GM04504 (cell line): ENCODE measurements around the gene ADARB2.
"Not testable (repeated sequence)": the region's sequence is repeated elsewhere in the genome, so short reads cannot be mapped to it uniquely, and the experiment has no call there.

Experiments used
- DNase-seq: peaks from one replicate; pipeline ENCODE4 v3.0.0-alpha.2; 2012; ENCODE audit warnings: low read depth

The ADARB2 gene

DNA sequence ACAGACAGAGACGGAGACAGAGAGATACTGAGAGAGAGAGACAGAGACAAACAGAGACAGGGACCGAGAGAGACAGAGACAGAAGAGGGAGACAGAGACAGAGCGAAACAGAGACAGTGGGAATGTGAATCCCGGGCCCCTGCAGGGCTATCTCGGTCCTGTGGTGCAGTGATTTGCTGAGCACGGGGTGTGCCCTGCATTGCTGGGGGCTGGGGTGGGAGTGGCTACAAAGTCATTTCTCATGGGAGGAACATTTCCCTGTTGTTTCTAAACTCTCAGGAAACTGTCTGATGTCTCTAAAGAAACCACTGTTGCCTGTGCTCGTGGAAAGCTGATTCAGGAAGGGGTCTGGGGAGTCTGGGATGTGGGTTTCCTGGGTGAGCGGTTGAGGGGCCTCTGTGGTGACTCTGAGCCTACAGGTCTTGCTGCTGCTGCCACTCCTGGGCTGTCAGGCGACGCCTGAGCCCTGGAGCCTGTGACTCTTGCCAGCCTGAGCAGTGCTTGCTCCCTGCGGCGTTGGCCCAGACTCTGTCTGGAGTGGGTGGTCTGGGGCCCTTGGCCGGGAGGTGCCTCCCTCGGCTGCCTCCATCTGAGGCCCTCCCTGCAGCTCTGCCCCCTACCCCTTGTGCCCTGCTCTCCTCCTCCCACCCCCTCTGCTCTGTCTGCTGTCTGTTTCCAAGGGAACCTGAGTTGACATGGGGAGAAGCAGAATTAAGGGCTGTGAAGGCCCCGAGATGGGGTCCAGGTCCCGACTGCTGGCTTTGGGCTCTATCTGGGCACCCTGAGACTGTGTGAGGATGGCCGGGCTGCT, 389.2 kb downstream of the ADARB2 start:
- DNase-seq: no peak

DNA sequence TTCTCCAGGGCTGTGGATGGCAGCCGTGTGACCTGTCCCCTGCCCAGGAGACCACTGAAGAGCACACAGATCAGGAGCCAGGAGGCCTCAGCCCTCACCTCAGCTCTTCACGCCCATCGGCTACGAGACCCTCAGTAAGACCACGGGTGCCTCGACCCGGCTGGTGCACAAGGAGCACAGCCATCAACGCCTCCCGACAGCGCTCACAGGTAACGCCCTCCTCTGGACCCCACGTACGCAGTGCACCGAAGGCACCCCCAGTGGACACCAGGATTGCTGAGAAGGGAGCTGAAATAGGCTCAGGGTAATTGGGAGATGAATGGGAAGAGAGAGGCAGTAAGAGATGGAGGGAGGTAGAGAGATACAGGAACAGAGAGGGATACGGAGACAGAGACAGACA, 389.8 kb downstream of the ADARB2 start:
- DNase-seq: no peak

DNA sequence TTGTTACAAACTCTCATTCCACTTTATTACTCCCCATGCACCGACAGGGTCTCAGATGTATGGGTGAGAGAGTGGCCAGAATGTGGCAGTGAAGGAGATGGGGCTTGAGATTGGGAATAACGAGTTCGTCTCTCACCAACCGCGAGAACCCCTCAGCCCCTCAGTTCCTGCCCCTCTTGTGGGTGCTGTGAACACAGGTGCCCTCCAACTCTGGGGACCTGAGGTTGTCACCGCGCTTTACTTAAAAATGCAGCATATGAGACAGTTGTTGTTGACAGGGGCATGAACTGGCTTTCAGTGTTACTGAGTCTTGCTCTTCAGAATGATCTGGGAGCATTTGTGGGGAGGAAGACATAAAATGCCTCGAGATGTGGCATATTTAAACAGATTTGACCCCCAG, 391.1 kb downstream of the ADARB2 start:
- DNase-seq: no peak

DNA sequence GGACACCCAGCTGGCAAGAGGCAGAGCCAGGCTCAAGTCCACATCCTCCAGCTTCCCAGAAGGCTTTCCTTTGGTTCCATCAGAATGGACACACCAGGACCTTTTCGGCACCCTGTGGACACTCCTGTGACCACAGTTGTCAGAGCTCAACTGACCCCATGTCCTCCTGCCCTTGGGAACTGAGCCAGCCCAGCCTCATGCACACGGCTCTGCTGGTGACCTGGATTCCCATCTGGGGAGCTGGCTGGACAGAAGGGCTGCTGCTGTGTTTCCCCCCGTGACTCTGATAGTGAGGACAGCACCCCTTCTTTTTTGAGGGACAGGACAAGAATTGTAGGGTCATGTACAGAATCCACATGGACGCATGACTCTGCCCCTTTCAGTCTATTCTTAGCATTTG, 392.0 kb downstream of the ADARB2 start:
- DNase-seq: no peak

- no peak for DNase-seq
These were observed 392.5 kb downstream of the ADARB2 start for GRCh38 chr10:1344846-1345245.

- DNase-seq: no peak
These were observed 392.9 kb downstream of the ADARB2 start for GRCh38 chr10:1344408-1344807.

- DNase-seq: no peak
These were observed 394.1 kb downstream of the ADARB2 start for GRCh38 chr10:1343176-1343575.

GRCh38 chr10:1341052-1341451, 396.3 kb downstream of the ADARB2 start:
- not testable (repeated sequence) for DNase-seq

DNA sequence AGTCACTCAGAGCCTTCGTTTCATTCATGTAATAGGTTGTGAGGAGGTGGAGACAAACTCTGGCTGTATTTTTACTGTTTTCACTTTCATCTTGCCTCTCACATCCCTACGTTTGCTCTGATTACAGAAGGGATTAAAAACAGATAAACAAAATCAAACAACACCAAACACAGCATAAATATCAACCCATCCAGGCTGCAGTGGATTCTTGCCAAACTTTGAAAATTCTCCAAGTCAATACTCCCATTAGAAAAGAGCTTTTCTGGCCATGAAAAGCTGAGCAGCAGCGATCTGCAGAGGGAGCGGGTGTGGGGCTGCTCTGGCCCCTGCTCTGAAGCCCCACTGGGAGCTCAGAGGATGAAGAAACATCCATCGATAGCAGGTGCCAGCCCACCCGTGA, 397.9 kb downstream of the ADARB2 start:
- no peak for DNase-seq

GRCh38 chr10:1335642-1336041, 401.7 kb downstream of the ADARB2 start:
- no peak for DNase-seq

DNA sequence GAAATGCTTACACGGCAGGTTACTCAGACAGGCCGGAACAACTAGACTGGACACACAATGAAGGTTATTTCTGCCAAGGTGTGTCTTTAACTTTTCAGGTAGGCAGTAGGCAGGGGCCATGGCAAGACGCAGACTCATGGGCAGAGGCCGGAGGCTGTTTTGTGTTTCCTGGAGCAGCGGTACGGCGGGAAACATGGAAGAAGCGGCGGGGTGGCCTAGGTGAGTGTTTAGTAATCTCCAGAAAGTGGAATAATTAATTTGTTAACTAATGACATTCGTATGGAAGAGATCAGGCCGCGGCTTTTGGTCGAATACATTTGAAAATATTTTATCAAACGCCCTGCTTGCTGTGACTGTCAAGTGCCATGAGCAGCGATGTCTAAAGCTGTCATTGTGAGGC, 403.3 kb downstream of the ADARB2 start:
- no peak for DNase-seq

DNA sequence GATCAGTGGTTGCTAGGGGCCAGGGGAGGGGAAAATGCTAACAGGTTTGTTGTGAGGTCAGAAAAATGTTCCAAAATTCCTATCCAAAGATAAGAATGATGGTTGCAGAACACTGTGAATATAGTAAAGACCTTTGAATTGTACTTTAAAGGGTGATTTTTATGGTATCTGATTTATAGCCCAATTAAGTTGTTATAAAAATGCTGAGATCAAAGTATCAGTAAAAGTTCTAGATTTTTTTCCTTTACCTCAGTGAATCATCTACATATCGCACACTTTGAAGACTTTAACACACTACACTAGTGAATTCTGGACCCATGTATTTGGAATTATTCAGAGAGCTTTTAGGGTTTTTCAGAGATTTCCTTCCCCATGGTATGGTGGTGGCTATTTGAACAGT, 405.8 kb downstream of the ADARB2 start:
- DNase-seq: no peak

DNA sequence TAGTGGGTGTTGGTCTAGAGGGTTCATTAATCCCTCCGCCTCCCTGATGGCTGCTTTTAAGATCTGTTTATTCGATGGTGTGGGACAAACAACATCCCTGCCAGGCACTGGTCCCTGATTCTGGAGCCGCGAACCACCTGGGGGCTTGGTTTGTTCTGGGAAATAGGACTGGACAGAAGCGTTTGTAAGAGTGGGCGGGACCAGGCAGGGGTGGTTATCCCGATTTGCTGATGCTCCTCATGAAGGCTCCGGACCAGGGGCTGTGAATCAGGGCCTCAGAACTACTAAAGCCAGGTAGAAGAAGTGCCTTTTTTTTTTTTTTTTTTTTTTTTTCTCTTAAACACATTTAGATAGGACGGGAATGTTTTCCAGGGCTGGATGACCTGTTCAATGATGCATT, 407.7 kb downstream of the ADARB2 start:
- no peak for DNase-seq

GRCh38 chr10:1328981-1329614, 408.2 kb downstream of the ADARB2 start:
- DNase-seq: no peak

DNA sequence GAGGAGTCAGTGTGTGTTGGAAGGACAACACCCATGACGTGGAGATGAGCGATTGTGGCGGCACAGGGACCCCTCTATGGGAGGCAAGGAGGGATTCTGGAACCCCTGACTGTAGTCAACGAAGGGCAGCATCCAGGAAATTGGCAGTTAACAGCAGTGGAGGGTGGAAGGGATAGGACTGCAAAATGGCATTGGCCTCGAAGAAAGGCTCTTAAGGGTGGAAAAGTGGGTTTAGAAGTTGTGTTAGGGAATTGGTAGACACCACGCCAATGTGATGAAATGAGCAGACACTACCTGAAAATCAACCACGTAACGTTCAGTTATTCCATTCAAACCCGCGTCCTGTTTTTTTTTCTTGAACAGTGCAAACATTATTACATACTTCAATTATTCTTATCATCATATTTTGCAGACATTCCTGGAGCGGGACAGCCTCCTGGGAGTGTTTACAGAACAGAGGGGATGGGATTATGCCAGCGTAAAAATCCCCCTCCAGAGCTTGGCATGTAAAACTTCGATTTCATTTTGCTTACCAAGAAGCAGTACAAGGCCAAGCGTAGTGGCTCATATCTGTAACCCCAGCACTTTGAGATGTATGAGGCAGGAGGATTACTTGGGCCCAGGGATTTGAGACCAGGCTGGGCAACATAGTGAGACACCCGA, 409.0 kb downstream of the ADARB2 start:
- no peak for DNase-seq

DNA sequence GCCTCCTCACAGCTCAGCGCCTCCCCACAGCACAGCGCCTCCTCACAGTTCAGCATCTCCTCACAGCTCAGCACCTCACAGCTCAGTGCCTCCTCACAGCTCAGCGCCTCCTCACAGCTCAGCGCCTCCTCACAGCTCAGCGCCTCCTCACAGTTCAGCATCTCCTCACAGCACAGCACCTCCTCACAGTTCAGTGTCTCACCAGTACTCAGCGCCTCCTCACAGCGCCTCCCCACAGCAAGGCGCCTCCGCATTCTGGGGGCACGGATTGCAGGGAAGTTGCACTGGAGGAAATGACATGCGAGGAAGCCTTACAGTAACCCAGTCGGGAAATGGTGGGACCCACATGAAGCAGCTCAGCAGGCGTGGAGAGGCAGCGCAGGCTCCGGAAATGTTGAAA, 409.6 kb downstream of the ADARB2 start:
- DNase-seq: no peak

DNA sequence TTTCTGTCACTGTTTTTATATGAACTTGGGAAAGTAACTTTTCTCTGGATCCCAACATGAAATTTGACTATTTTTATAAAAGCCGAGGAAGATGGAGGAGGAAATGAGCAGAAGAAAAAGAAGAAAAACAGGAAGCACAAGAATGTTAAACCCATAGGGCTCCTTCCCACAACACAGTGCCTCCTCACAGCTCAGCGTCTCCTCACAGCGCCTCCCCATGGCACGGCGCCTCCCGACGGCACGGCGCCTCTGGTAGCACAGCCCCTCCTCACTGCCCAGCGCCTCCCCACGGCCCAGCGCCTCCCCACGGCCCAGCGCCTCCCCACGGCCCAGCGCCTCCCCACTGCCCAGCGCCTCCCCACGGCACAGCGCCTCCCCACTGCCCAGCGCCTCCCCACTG, 410.8 kb downstream of the ADARB2 start:
- not testable (repeated sequence) for DNase-seq

GRCh38 chr10:1324903-1325302, 412.4 kb downstream of the ADARB2 start:
- DNase-seq: no peak

GRCh38 chr10:1323951-1324350, 413.4 kb downstream of the ADARB2 start:
- no peak for DNase-seq

DNA sequence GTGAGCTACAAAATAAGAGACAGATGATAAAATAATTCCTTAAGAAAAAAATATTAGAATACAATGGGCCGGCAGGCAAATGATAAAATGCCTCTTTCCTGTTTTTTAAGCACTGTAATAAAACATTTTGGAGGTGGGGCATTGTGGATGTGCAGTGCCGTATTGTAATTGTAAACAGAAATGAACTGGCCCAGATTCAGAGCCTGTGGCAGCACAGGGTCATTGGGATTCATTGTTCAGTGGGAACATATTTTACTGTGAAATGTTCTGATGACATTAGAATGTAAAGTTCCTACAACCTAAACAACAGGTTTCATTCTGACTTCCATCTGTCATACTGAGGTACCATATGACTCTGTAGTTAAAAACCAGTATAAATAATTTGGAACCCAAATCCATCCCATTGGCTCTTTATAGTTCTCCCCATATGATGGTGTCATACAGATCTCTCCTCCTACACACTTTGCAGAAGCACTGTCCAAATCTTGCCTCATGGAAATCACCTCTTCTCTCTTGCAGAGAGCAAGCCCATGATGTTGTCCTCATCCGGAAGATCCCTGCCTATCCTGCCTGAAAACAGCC, 416.5 kb downstream of the ADARB2 start:
- no peak for DNase-seq

- no peak for DNase-seq
These were observed 420.5 kb downstream of the ADARB2 start for GRCh38 chr10:1316809-1317143.

DNA sequence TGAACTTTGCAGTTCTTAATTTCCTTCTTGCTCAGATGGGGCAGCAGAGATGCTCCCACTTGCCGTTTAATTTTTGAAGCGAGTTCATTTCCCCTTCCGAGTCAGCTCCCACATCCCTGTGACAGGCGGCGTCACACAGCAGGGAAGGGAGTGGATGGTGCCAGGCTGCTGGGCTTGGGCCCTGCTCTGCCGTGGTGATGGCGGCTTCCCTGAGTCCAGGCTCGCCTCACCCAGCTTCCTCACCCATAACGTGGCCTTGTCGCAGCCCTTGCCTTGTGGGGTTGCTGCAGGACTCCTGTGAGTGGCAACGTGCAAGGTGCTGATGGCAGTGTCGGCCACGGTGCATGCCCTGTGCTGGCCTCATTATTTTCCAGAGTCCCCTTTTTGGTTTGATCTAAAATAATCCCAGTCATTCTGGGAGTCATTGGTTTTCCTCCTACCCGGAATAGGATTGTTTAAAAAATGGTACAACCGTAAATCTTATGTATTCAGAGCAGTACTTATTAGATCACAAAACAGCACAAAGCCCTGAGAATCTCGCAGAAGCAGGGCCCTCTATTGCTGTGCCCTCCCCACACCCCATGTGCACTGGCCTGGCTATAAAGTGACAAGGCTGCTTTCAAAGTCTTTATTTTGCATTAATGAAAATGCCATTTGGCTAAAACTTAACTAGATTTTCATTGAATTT, 421.1 kb downstream of the ADARB2 start:
- DNase-seq: no peak
